ENCODE results near the gene MSRB3.
"Not testable (repeated sequence)": the region's sequence is repeated elsewhere in the genome, so short reads cannot be mapped to it uniquely, and the experiment has no call there.

The MSRB3 gene

GRCh38 chr12:65477721-65478120 lies 199.2 kb downstream of the MSRB3 start:
- peaks cover 0 to 2% of the 10 kb centered on the region in 2 donors for H3K9me3 ChIP-seq (replicated peaks in 1 of 2; ENCODE audit: control insufficient read depth in 2 of 2, insufficient read depth in 1 of 2, low read depth in 1 of 2, low read length in 2 of 2)
- no peak overlapping the region for H3K4ac ChIP-seq (ENCODE audit: low read length)
- no peak overlapping the region for H2BK12ac ChIP-seq (ENCODE audit: low read length)
- H3K4me3 ChIP-seq (ENCODE audit: low read length in 2 of 2), result no peak overlapping the region
- no peak overlapping the region for H2AFZ ChIP-seq (ENCODE audit: low read length)
- no peak overlapping the region for H3K18ac ChIP-seq (ENCODE audit: low read length)
- H3K79me1 ChIP-seq (ENCODE audit: low read depth, low read length), result no peaks in the 10 kb centered on the region
- no peak overlapping the region for H3K27ac ChIP-seq (replicated peaks; ENCODE audit: low read length)
- H2BK15ac ChIP-seq (ENCODE audit: low read length), result no peak overlapping the region
- H3K36me3 ChIP-seq (replicated peaks in 1 of 2; ENCODE audit: control insufficient read depth in 2 of 2, insufficient read depth in 2 of 2, low read length in 2 of 2), result no peaks in the 10 kb centered on the region
- no peak overlapping the region for H3K9ac ChIP-seq (ENCODE audit: low read depth, low read length, poor library complexity)
- H2BK120ac ChIP-seq (ENCODE audit: low read depth, low read length), result no peak overlapping the region
- H3K14ac ChIP-seq (ENCODE audit: low read length), result no peak overlapping the region
- no peak overlapping the region for H4K8ac ChIP-seq (ENCODE audit: low read depth, low read length)
- peaks cover 0 to 2% of the 10 kb centered on the region in 2 donors for H3K4me1 ChIP-seq (ENCODE audit: control insufficient read depth in 2 of 2, insufficient read depth in 1 of 2, low read depth in 1 of 2, low read length in 2 of 2)
- no peak overlapping the region for H3K4me2 ChIP-seq (ENCODE audit: insufficient read depth, low read length, poor library complexity, severe bottlenecking)
- no peak overlapping the region for H2BK5ac ChIP-seq (ENCODE audit: low read length)
- no peaks in the 10 kb centered on the region for H3K27me3 ChIP-seq (ENCODE audit: control insufficient read depth in 3 of 3, insufficient read depth in 3 of 3, low read depth in 1 of 3, low read length in 3 of 3)
- DNase-seq (ENCODE audit: low spot score), result no peak
- H2AK5ac ChIP-seq (ENCODE audit: low read depth, low read length), result no peak overlapping the region
- H3K23ac ChIP-seq (ENCODE audit: low read depth, low read length, poor library complexity), result no peak overlapping the region
- no peak overlapping the region for H4K91ac ChIP-seq (ENCODE audit: low read depth, low read length, poor library complexity)

DNA sequence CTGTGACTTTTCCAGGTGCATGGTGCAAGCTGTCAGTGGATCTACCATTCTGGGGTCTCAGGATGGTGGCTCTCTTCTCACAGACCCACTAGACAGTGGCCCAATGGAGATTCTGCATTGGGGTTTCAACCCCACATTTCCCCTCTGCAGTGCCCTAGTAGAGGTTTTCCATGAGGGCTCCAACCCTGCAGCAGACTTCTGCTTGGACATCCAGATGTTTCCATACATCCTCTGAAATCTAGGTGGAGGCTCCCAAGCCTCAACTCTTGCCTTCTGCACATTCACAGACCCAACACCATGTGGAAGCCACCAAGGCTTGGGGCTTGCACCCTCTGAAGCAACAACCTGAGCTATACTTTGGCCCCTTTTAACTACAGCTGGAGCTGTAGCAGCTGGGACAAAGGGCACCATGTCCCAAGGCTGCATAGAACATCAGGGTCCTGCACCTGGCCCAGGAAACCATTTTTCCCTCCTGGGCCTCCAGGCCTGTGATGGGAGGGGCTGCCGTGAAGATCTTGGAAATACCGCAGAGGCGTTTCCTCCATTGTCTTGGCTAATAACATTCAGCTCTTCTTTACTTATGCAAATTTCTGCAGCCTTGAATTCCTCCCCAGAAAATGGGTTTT lies 205.5 kb downstream of the MSRB3 start:
- not testable (repeated sequence) for H2BK15ac ChIP-seq (ENCODE audit: low read length); H3K4me2 ChIP-seq (ENCODE audit: insufficient read depth, low read length, poor library complexity, severe bottlenecking); H2BK5ac ChIP-seq (ENCODE audit: low read length); H3K79me1 ChIP-seq (ENCODE audit: low read depth, low read length); H3K4ac ChIP-seq (ENCODE audit: low read length); H3K36me3 ChIP-seq (replicated peaks in 1 of 2; ENCODE audit: control insufficient read depth in 2 of 2, insufficient read depth in 2 of 2, low read length in 2 of 2); H3K9me3 ChIP-seq (replicated peaks in 1 of 2; ENCODE audit: control insufficient read depth in 2 of 2, insufficient read depth in 1 of 2, low read depth in 1 of 2, low read length in 2 of 2); H3K18ac ChIP-seq (ENCODE audit: low read length); H3K4me1 ChIP-seq (ENCODE audit: control insufficient read depth in 2 of 2, insufficient read depth in 1 of 2, low read depth in 1 of 2, low read length in 2 of 2); H3K9ac ChIP-seq (ENCODE audit: low read depth, low read length, poor library complexity); H3K4me3 ChIP-seq (ENCODE audit: low read length in 2 of 2); H3K27me3 ChIP-seq (ENCODE audit: control insufficient read depth in 3 of 3, insufficient read depth in 3 of 3, low read depth in 1 of 3, low read length in 3 of 3); H3K23ac ChIP-seq (ENCODE audit: low read depth, low read length, poor library complexity); H2BK120ac ChIP-seq (ENCODE audit: low read depth, low read length); H2AK5ac ChIP-seq (ENCODE audit: low read depth, low read length); H2BK12ac ChIP-seq (ENCODE audit: low read length); H4K91ac ChIP-seq (ENCODE audit: low read depth, low read length, poor library complexity); H3K27ac ChIP-seq (replicated peaks; ENCODE audit: low read length); H2AFZ ChIP-seq (ENCODE audit: low read length); H3K14ac ChIP-seq (ENCODE audit: low read length); H4K8ac ChIP-seq (ENCODE audit: low read depth, low read length); DNase-seq (ENCODE audit: low spot score)
- WGBS, 2 donors (ENCODE audit: extremely low coverage in 2 of 2, insufficient read length in 2 of 2, insufficient replicate concordance in 1 of 2), result no CpG with 5 or more reads among the region's 3 CpGs

GRCh38 chr12:65488197-65488596 lies 209.7 kb downstream of the MSRB3 start:
- Histone ChIP-seq H3K27ac (replicated peaks; ENCODE audit: low read length) (no peak overlapping the region), H3K4me1 (ENCODE audit: control insufficient read depth in 2 of 2, insufficient read depth in 1 of 2, low read depth in 1 of 2, low read length in 2 of 2) (no peaks in the 10 kb centered on the region), H3K9me3 (replicated peaks in 1 of 2; ENCODE audit: control insufficient read depth in 2 of 2, insufficient read depth in 1 of 2, low read depth in 1 of 2, low read length in 2 of 2) (peaks cover 4 to 9% of the 10 kb centered on the region in 2 donors), H2AFZ (ENCODE audit: low read length) (no peak overlapping the region), H3K4me2 (ENCODE audit: insufficient read depth, low read length, poor library complexity, severe bottlenecking) (no peak overlapping the region), H2BK120ac (ENCODE audit: low read depth, low read length) (no peak overlapping the region), H3K36me3 (replicated peaks in 1 of 2; ENCODE audit: control insufficient read depth in 2 of 2, insufficient read depth in 2 of 2, low read length in 2 of 2) (no peaks in the 10 kb centered on the region), H3K14ac (ENCODE audit: low read length) (no peak overlapping the region), H4K8ac (ENCODE audit: low read depth, low read length) (no peak overlapping the region), H2AK5ac (ENCODE audit: low read depth, low read length) (no peak overlapping the region), H3K4ac (ENCODE audit: low read length) (no peak overlapping the region), H3K4me3 (ENCODE audit: low read length in 2 of 2) (no peak overlapping the region), H2BK5ac (ENCODE audit: low read length) (no peak overlapping the region), H3K27me3 (ENCODE audit: control insufficient read depth in 3 of 3, insufficient read depth in 3 of 3, low read depth in 1 of 3, low read length in 3 of 3) (no peaks in the 10 kb centered on the region), H3K9ac (ENCODE audit: low read depth, low read length, poor library complexity) (no peak overlapping the region), H2BK12ac (ENCODE audit: low read length) (no peak overlapping the region), H3K23ac (ENCODE audit: low read depth, low read length, poor library complexity) (no peak overlapping the region), H3K79me1 (ENCODE audit: low read depth, low read length) (no peaks in the 10 kb centered on the region), H3K18ac (ENCODE audit: low read length) (no peak overlapping the region), H4K91ac (ENCODE audit: low read depth, low read length, poor library complexity) (no peak overlapping the region), H2BK15ac (ENCODE audit: low read length) (no peak overlapping the region)
- no CpG with 5 or more reads among the region's 4 CpGs for WGBS, 2 donors (ENCODE audit: extremely low coverage in 2 of 2, insufficient read length in 2 of 2, insufficient replicate concordance in 1 of 2)
- DNase-seq (ENCODE audit: low spot score), result no peak

DNA sequence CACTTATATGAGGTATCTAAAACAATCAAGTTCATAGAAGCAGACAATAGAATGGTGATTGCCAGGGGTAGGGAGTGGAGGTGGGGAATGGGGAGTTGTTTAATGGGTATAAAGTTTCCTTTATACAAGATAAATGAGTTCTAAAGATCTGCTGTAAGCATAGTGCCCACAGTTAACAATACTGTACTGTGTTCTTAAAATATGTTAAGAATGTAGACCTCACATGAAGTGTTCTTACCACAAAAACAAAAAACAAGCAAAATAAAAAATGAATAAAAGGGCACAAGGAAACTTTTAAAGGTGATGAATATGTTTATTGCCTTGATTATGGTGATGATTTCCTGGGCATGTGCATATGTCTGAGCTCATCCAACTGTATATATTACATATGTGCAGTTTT lies 211.8 kb downstream of the MSRB3 start:
- H3K9me3 ChIP-seq (replicated peaks in 1 of 2; ENCODE audit: control insufficient read depth in 2 of 2, insufficient read depth in 1 of 2, low read depth in 1 of 2, low read length in 2 of 2), result no peaks in the 10 kb centered on the region
- H2BK120ac ChIP-seq (ENCODE audit: low read depth, low read length), result no peak overlapping the region
- no peak overlapping the region for H3K27ac ChIP-seq (replicated peaks; ENCODE audit: low read length)
- H3K23ac ChIP-seq (ENCODE audit: low read depth, low read length, poor library complexity), result no peak overlapping the region
- H3K14ac ChIP-seq (ENCODE audit: low read length), result no peak overlapping the region
- no peak overlapping the region for H2AFZ ChIP-seq (ENCODE audit: low read length)
- H2BK5ac ChIP-seq (ENCODE audit: low read length), result no peak overlapping the region
- H3K79me1 ChIP-seq (ENCODE audit: low read depth, low read length), result no peaks in the 10 kb centered on the region
- H2BK12ac ChIP-seq (ENCODE audit: low read length), result no peak overlapping the region
- H4K91ac ChIP-seq (ENCODE audit: low read depth, low read length, poor library complexity), result no peak overlapping the region
- no peak for DNase-seq (ENCODE audit: low spot score)
- no peaks in the 10 kb centered on the region for H3K36me3 ChIP-seq (replicated peaks in 1 of 2; ENCODE audit: control insufficient read depth in 2 of 2, insufficient read depth in 2 of 2, low read length in 2 of 2)
- H3K18ac ChIP-seq (ENCODE audit: low read length), result no peak overlapping the region
- H3K27me3 ChIP-seq (ENCODE audit: control insufficient read depth in 3 of 3, insufficient read depth in 3 of 3, low read depth in 1 of 3, low read length in 3 of 3), result peaks cover 0 to under 1% (median 0%) of the 10 kb centered on the region in 3 experiments
- H3K4ac ChIP-seq (ENCODE audit: low read length), result no peak overlapping the region
- H4K8ac ChIP-seq (ENCODE audit: low read depth, low read length), result no peak overlapping the region
- no peak overlapping the region for H2BK15ac ChIP-seq (ENCODE audit: low read length)
- no peak overlapping the region for H3K4me2 ChIP-seq (ENCODE audit: insufficient read depth, low read length, poor library complexity, severe bottlenecking)
- no peak overlapping the region for H3K9ac ChIP-seq (ENCODE audit: low read depth, low read length, poor library complexity)
- H3K4me1 ChIP-seq (ENCODE audit: control insufficient read depth in 2 of 2, insufficient read depth in 1 of 2, low read depth in 1 of 2, low read length in 2 of 2), result peaks cover 0 to 5% of the 10 kb centered on the region in 2 donors
- H3K4me3 ChIP-seq (ENCODE audit: low read length in 2 of 2), result no peak overlapping the region
- no peak overlapping the region for H2AK5ac ChIP-seq (ENCODE audit: low read depth, low read length)

All from neuronal stem cell (in vitro differentiated cells).